ENCODE results near the gene ATP1B3. TPM values are rescaled to one million over a fixed set of nuclear protein-coding genes. Genes with fewer than 3 reads are reported as not detected.
"Not testable (repeated sequence)": the region's sequence is repeated elsewhere in the genome, so short reads cannot be mapped to it uniquely, and the experiment has no call there.

Gene ATP1B3
- total RNA-seq, 1 donor from 2014 or later, result 161 TPM

DNA sequence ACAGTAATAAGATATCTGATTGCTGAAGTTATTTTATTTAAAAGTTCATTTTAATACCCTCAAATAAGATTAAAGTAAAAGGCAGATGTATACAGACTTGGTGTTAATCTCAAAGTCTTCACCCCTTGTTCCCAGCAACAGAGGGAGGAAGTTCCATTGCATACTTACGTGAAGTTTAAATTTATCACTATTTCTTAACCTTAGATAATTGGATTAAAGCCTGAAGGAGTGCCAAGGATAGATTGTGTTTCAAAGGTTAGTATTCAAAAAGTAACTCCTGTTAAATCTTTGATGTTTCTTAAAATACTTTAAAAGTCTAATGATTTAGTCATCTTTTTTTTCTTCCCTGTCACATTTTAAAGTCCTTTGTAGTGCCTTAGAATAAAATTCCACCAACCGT lies 39.3 kb downstream of the ATP1B3 start:
- H3K9me3 ChIP-seq, result no peaks in the 10 kb centered on the region
- H3K4me3 ChIP-seq, result no peak overlapping the region
- no peaks in the 10 kb centered on the region for H3K4me1 ChIP-seq
- no peak for ATAC-seq
- peaks cover 62% of the 10 kb centered on the region for H3K36me3 ChIP-seq
- DNase-seq, result no peak
- intact Hi-C loops (cut with DNase I), result no loop called here
- no peak overlapping the region for H3K27ac ChIP-seq
- TF ChIP-seq, protein P1, sequence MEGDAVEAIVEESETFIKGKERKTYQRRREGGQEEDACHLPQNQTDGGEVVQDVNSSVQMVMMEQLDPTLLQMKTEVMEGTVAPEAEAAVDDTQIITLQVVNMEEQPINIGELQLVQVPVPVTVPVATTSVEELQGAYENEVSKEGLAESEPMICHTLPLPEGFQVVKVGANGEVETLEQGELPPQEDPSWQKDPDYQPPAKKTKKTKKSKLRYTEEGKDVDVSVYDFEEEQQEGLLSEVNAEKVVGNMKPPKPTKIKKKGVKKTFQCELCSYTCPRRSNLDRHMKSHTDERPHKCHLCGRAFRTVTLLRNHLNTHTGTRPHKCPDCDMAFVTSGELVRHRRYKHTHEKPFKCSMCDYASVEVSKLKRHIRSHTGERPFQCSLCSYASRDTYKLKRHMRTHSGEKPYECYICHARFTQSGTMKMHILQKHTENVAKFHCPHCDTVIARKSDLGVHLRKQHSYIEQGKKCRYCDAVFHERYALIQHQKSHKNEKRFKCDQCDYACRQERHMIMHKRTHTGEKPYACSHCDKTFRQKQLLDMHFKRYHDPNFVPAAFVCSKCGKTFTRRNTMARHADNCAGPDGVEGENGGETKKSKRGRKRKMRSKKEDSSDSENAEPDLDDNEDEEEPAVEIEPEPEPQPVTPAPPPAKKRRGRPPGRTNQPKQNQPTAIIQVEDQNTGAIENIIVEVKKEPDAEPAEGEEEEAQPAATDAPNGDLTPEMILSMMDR (IDR thresholded peaks at IDR 0.05), result no peak
- no peaks in the 10 kb centered on the region for H3K27me3 ChIP-seq

DNA sequence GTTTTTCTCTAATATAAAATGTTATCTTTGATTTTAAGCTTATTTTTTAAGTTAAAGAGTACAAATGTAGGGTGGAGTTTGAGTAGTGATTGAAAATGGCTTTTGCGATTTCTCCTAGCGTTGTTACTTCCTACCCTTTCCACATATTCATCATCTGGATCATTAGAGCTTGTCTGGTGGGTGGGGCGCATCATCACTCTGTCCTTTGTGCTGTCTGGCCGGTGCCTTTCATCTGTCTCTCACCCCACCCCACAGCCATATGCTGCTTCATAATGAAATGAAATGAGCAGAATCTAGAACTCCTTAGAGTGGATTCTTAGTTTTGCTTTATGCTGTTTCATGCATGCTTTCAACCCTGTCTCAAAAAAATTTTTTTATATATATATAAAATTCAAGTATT lies 44.3 kb downstream of the ATP1B3 start:
- no peaks in the 10 kb centered on the region for H3K9me3 ChIP-seq
- intact Hi-C loops (cut with DNase I), result loop anchor here (10.0 kb wide), 1 partner anchor 336 kb away; no protein-coding TSS in a partner anchor
- DNase-seq (no peak), ATAC-seq (no peak)
- TF ChIP-seq, protein P1 (IDR thresholded peaks at IDR 0.05), result no peak
- H3K27me3 ChIP-seq, result no peaks in the 10 kb centered on the region
- H3K27ac ChIP-seq, result no peak overlapping the region
- no peak overlapping the region for H3K4me3 ChIP-seq
- peaks cover 81% of the 10 kb centered on the region for H3K36me3 ChIP-seq
- H3K4me1 ChIP-seq, result no peaks in the 10 kb centered on the region

DNA sequence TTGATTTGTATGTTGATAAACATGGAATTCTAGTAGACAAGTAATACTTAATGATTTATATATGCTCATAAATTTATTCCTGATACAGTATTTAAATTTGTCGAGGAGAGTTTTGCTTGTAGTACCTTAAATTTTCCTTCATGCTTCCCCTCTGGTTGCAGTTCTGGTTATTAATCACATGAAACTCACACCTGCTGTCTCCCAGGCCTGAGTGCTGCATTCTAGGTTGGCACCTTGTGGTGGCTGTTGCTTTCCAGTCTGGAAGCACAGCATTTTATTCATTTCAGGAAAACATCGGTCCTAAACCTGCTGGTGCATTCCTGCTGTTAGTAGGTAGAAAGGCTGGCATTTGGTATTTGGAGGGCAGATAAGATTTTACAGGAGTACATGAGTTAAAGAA lies 44.9 kb downstream of the ATP1B3 start:
- intact Hi-C loops (cut with DNase I), result loop anchor here (10.0 kb wide), 1 partner anchor 337 kb away; no protein-coding TSS in a partner anchor
- TF ChIP-seq, protein P1 (IDR thresholded peaks at IDR 0.05), result no peak
- ATAC-seq (no peak), DNase-seq (no peak)
- Histone ChIP-seq H3K4me1 (no peaks in the 10 kb centered on the region), H3K9me3 (no peaks in the 10 kb centered on the region), H3K4me3 (no peak overlapping the region), H3K36me3 (peaks cover 76% of the 10 kb centered on the region), H3K27me3 (no peaks in the 10 kb centered on the region), H3K27ac (no peak overlapping the region)

DNA sequence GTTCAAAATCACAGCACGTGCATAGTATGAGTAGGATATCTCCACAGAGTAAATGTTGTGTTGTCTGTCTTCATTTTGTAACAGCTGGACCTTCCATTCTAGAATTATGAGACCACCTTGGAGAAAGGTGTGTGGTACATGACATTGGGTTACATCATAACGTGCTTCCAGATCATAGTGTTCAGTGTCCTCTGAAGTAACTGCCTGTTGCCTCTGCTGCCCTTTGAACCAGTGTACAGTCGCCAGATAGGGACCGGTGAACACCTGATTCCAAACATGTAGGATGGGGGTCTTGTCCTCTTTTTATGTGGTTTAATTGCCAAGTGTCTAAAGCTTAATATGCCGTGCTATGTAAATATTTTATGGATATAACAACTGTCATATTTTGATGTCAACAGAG lies 49.2 kb downstream of the ATP1B3 start:
- not testable (repeated sequence) for H3K9me3 ChIP-seq, DNase-seq, ATAC-seq, H3K27ac ChIP-seq, H3K27me3 ChIP-seq, H3K4me3 ChIP-seq, H3K4me1 ChIP-seq
- peaks cover 45% of the 10 kb centered on the region for H3K36me3 ChIP-seq
- intact Hi-C loops (cut with DNase I), result loop anchor here (10.0 kb wide), 1 partner anchor 341 kb away; no protein-coding TSS in a partner anchor

DNA sequence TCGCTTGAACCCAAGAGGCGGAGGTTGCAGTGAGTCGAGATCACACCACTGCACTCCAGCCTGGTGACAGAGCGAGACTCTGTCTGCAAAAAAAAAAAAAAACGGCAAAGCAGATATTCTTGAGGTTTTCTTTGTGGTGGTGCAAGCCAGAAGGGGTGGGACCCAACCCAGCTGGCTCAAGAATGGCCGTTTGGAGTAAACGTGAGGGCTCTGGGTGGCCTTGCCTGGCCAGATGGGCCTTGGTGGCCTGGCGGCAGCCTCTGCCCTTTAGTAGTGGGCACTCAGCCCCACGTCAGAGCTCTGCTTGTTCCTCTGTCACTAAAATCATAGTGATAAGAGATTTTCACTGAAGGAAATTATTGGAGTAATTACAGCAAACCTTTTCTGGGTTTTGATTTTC lies 50.5 kb downstream of the ATP1B3 start:
- peaks cover 35% of the 10 kb centered on the region for H3K36me3 ChIP-seq
- TF ChIP-seq, protein P1 (IDR thresholded peaks at IDR 0.05), result no peak
- ATAC-seq (no peak), DNase-seq (no peak)
- H3K4me1 ChIP-seq, result no peaks in the 10 kb centered on the region
- intact Hi-C loops (cut with DNase I), result loop anchor here (10.0 kb wide), 1 partner anchor 342 kb away; no protein-coding TSS in a partner anchor
- no peaks in the 10 kb centered on the region for H3K9me3 ChIP-seq
- no peak overlapping the region for H3K4me3 ChIP-seq
- no peak overlapping the region for H3K27ac ChIP-seq
- H3K27me3 ChIP-seq, result no peaks in the 10 kb centered on the region

DNA sequence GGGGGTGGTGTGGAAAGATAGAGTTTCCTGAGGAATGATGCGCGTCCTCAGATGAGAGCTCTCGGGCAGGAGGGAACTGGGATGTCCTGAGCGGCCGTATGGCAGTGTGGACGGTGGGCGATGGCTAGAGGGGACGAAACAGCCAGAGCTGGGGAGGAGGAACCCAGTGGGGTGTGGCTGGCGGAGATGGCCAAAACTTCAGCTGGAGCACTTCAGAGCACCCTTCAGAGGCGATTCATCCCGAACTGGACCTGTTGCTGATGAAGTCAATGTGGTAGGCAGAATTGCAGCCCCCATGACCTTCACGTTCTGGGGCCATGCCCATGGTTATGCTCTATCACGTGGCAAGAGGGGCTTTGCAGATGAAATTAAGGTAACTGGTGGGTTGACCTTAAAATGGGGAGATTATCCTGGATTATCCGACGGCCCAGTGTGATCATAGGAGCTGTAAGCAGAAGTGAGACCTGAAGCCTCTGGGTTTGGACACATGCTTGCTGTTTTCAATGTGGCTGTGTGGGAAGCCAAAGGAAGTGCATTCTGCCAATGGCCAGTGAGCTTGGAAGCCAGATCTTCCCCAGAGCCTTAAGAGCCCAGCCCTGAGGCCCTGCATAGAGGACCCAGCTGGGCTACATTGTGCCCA lies 52.3 kb downstream of the ATP1B3 start:
- Histone ChIP-seq H3K27me3 (no peaks in the 10 kb centered on the region), H3K4me3 (no peak overlapping the region), H3K36me3 (peaks cover 17% of the 10 kb centered on the region), H3K9me3 (no peaks in the 10 kb centered on the region), H3K4me1 (no peaks in the 10 kb centered on the region), H3K27ac (no peak overlapping the region)
- peak; percentile 25 for ATAC-seq
- no peak for DNase-seq
- intact Hi-C loops (cut with DNase I), result loop anchor here (10.0 kb wide), 1 partner anchor 344 kb away; no protein-coding TSS in a partner anchor
- TF ChIP-seq, protein P1 (IDR thresholded peaks at IDR 0.05), result no peak
